Measurements from ENCODE around the gene MCTP2. TPM values are rescaled to one million over a fixed set of nuclear protein-coding genes. Genes with fewer than 3 reads are reported as not detected.

MCTP2 gene
- total and polyA plus RNA-seq, 2 donors: 6.7 to 9.3 TPM

- WGBS: 90% methylated on average over 3 of the region's 3 CpGs
- H3K9me3 ChIP-seq (ENCODE audit: control insufficient read depth in 2 of 2, insufficient read depth in 1 of 2, low read length in 1 of 2): no peaks in the 10 kb centered on the region
- H3K4me1 ChIP-seq (ENCODE audit: control insufficient read depth in 2 of 2, insufficient read depth in 2 of 2, low read length in 2 of 2): no peaks in the 10 kb centered on the region
- no peaks in the 10 kb centered on the region for H3K27me3 ChIP-seq (ENCODE audit: control insufficient read depth in 2 of 2, insufficient read depth in 1 of 2, low read length in 1 of 2)
- H3K36me3 ChIP-seq (ENCODE audit: control insufficient read depth in 2 of 2, insufficient read depth in 2 of 2, low read length in 1 of 2): no peaks in the 10 kb centered on the region
- no peak overlapping the region for H3K4me3 ChIP-seq (ENCODE audit: low read length in 2 of 2)
- DNase-seq (ENCODE audit: low read depth in 6 of 9, low spot score in 9 of 9): no peak
- H3K27ac ChIP-seq (ENCODE audit: low read depth in 1 of 2, low read length in 1 of 2): no peak overlapping the region
Measured at GRCh38 chr15:94397337-94397736, 166.0 kb downstream of the MCTP2 start.

DNA sequence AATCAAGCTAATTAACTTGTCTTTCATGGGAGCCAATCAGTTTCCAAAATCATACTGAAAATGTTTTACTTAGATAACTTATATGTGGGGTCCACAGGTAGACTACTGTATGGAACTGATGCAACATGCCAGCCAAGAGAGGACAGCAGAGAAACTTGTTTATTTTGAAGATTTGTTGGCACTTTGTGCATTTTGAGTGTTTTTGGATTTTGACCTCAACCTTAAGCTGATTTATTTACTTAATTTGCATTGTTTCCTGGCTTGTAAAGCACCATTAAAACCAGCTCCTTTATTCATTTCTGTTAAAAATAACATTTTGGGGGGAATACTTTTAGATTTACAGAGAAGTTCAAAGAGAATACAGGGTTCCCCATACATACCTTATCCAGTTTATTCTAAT is 166.6 kb downstream of the MCTP2 start:
- H3K27ac ChIP-seq (ENCODE audit: low read depth in 1 of 2, low read length in 1 of 2): no peak overlapping the region
- DNase-seq (ENCODE audit: low read depth in 6 of 9, low spot score in 9 of 9): no peak
- no peak overlapping the region for H3K4me3 ChIP-seq (ENCODE audit: low read length in 2 of 2)
- no peaks in the 10 kb centered on the region for H3K9me3 ChIP-seq (ENCODE audit: control insufficient read depth in 2 of 2, insufficient read depth in 1 of 2, low read length in 1 of 2)
- no peaks in the 10 kb centered on the region for H3K4me1 ChIP-seq (ENCODE audit: control insufficient read depth in 2 of 2, insufficient read depth in 2 of 2, low read length in 2 of 2)
- H3K36me3 ChIP-seq (ENCODE audit: control insufficient read depth in 2 of 2, insufficient read depth in 2 of 2, low read length in 1 of 2): no peaks in the 10 kb centered on the region
- no peaks in the 10 kb centered on the region for H3K27me3 ChIP-seq (ENCODE audit: control insufficient read depth in 2 of 2, insufficient read depth in 1 of 2, low read length in 1 of 2)

GRCh38 chr15:94400526-94401298 is 169.4 kb downstream of the MCTP2 start:
- H3K4me1 ChIP-seq (ENCODE audit: control insufficient read depth in 2 of 2, insufficient read depth in 2 of 2, low read length in 2 of 2): no peaks in the 10 kb centered on the region
- no peak overlapping the region for H3K4me3 ChIP-seq (ENCODE audit: low read length in 2 of 2)
- H3K27ac ChIP-seq (ENCODE audit: low read depth in 1 of 2, low read length in 1 of 2): no peak overlapping the region
- no peak for DNase-seq (ENCODE audit: low read depth in 6 of 9, low spot score in 9 of 9)
- no peaks in the 10 kb centered on the region for H3K9me3 ChIP-seq (ENCODE audit: control insufficient read depth in 2 of 2, insufficient read depth in 1 of 2, low read length in 1 of 2)
- 94% methylated on average over 10 of the region's 10 CpGs for WGBS
- H3K27me3 ChIP-seq (ENCODE audit: control insufficient read depth in 2 of 2, insufficient read depth in 1 of 2, low read length in 1 of 2): no peaks in the 10 kb centered on the region
- H3K36me3 ChIP-seq (ENCODE audit: control insufficient read depth in 2 of 2, insufficient read depth in 2 of 2, low read length in 1 of 2): no peaks in the 10 kb centered on the region

- Histone ChIP-seq H3K27me3 (ENCODE audit: control insufficient read depth in 2 of 2, insufficient read depth in 1 of 2, low read length in 1 of 2) (no peaks in the 10 kb centered on the region), H3K4me1 (ENCODE audit: control insufficient read depth in 2 of 2, insufficient read depth in 2 of 2, low read length in 2 of 2) (no peaks in the 10 kb centered on the region), H3K27ac (ENCODE audit: low read depth in 1 of 2, low read length in 1 of 2) (no peak overlapping the region), H3K9me3 (ENCODE audit: control insufficient read depth in 2 of 2, insufficient read depth in 1 of 2, low read length in 1 of 2) (no peaks in the 10 kb centered on the region), H3K36me3 (ENCODE audit: control insufficient read depth in 2 of 2, insufficient read depth in 2 of 2, low read length in 1 of 2) (no peaks in the 10 kb centered on the region), H3K4me3 (ENCODE audit: low read length in 2 of 2) (no peak overlapping the region)
- peak in 1 of 9 donors; percentile 16 for DNase-seq (ENCODE audit: low read depth in 6 of 9, low spot score in 9 of 9)
- 68% methylated on average over 4 of the region's 4 CpGs for WGBS
Measured at GRCh38 chr15:94403331-94403730, 172.0 kb downstream of the MCTP2 start.

- 84% methylated on average over 9 of the region's 9 CpGs for WGBS
- Histone ChIP-seq H3K4me1 (ENCODE audit: control insufficient read depth in 2 of 2, insufficient read depth in 2 of 2, low read length in 2 of 2) (no peaks in the 10 kb centered on the region), H3K27me3 (ENCODE audit: control insufficient read depth in 2 of 2, insufficient read depth in 1 of 2, low read length in 1 of 2) (no peaks in the 10 kb centered on the region), H3K9me3 (ENCODE audit: control insufficient read depth in 2 of 2, insufficient read depth in 1 of 2, low read length in 1 of 2) (no peaks in the 10 kb centered on the region), H3K36me3 (ENCODE audit: control insufficient read depth in 2 of 2, insufficient read depth in 2 of 2, low read length in 1 of 2) (no peaks in the 10 kb centered on the region), H3K27ac (ENCODE audit: low read depth in 1 of 2, low read length in 1 of 2) (no peak overlapping the region), H3K4me3 (ENCODE audit: low read length in 2 of 2) (no peak overlapping the region)
- DNase-seq (ENCODE audit: low read depth in 6 of 9, low spot score in 9 of 9): no peak
Measured at GRCh38 chr15:94404733-94405283, 173.4 kb downstream of the MCTP2 start.

GRCh38 chr15:94411285-94411684 is 179.9 kb downstream of the MCTP2 start:
- Histone ChIP-seq H3K9me3 (ENCODE audit: control insufficient read depth in 2 of 2, insufficient read depth in 1 of 2, low read length in 1 of 2) (no peaks in the 10 kb centered on the region), H3K4me1 (ENCODE audit: control insufficient read depth in 2 of 2, insufficient read depth in 2 of 2, low read length in 2 of 2) (no peaks in the 10 kb centered on the region), H3K36me3 (ENCODE audit: control insufficient read depth in 2 of 2, insufficient read depth in 2 of 2, low read length in 1 of 2) (no peaks in the 10 kb centered on the region), H3K27ac (ENCODE audit: low read depth in 1 of 2, low read length in 1 of 2) (no peak overlapping the region), H3K4me3 (ENCODE audit: low read length in 2 of 2) (no peak overlapping the region), H3K27me3 (ENCODE audit: control insufficient read depth in 2 of 2, insufficient read depth in 1 of 2, low read length in 1 of 2) (no peaks in the 10 kb centered on the region)
- 80% methylated on average over 5 of the region's 5 CpGs for WGBS
- no peak for DNase-seq (ENCODE audit: low read depth in 6 of 9, low spot score in 9 of 9)

DNA sequence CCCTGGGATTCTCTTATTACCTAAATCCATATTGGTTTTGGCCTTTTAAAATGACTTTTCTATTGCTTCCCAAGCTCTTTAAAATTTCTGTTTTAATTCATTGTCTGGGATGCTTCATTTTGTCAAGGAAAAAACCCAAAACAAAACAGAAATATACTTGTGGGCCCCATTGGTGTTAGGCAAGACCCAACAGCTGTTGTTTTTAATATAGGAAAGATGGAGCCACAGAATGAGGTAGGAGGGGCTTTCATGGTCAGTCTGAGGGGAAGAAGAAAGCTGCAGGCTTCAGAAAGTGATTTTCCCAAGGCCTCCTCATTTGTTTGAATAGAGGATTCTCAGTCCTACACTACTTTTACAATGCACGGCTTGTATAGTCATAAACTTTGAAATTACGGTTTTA is 180.5 kb downstream of the MCTP2 start:
- DNase-seq (ENCODE audit: low read depth in 6 of 9, low spot score in 9 of 9): no peak
- H3K27me3 ChIP-seq (ENCODE audit: control insufficient read depth in 2 of 2, insufficient read depth in 1 of 2, low read length in 1 of 2): no peaks in the 10 kb centered on the region
- H3K4me1 ChIP-seq (ENCODE audit: control insufficient read depth in 2 of 2, insufficient read depth in 2 of 2, low read length in 2 of 2): no peaks in the 10 kb centered on the region
- WGBS: 97% methylated on average over 2 of the region's 2 CpGs
- no peak overlapping the region for H3K4me3 ChIP-seq (ENCODE audit: low read length in 2 of 2)
- H3K9me3 ChIP-seq (ENCODE audit: control insufficient read depth in 2 of 2, insufficient read depth in 1 of 2, low read length in 1 of 2): no peaks in the 10 kb centered on the region
- no peak overlapping the region for H3K27ac ChIP-seq (ENCODE audit: low read depth in 1 of 2, low read length in 1 of 2)
- no peaks in the 10 kb centered on the region for H3K36me3 ChIP-seq (ENCODE audit: control insufficient read depth in 2 of 2, insufficient read depth in 2 of 2, low read length in 1 of 2)

DNA sequence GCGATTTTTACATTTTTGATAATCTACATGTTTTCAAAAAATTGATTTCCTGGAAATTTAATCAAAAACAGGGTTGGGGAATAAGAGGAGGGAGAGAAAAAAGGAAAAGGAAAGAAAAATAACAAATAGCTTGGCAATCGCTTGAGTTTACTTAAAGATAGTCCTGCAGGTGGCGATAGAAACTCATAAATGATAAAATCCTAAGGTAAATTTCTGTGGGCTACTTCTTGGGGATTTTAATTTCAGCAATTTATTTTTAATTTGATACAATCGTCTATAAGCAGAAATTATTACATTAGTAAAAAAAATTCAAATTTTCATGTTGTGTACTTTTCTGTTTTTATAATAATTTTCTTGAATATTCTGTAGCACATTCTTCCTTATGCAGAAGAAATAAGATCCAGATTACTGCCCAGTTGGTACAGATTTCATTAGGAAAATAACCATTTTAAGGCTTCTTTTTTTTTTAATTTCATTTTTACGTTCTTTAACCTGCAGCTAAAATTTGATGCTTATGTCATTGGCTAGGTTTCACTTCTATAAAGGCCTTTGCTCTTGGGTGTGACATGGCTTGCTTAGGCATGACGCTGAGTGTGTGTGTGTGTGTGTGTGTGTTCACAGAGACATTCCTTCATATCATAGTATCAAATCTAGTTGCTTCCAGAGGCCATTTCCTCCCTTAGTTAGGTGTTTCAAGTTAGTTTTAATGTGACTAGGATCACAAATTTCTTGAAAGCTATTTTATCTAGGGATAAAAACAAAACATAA is 181.8 kb downstream of the MCTP2 start:
- Histone ChIP-seq H3K27me3 (ENCODE audit: control insufficient read depth in 2 of 2, insufficient read depth in 1 of 2, low read length in 1 of 2) (no peaks in the 10 kb centered on the region), H3K4me3 (ENCODE audit: low read length in 2 of 2) (no peak overlapping the region)
- WGBS: 76% methylated on average over 6 of the region's 6 CpGs

GRCh38 chr15:94414916-94415315 is 183.6 kb downstream of the MCTP2 start:
- 96% methylated on average over 2 of the region's 2 CpGs for WGBS
- Histone ChIP-seq H3K4me1 (ENCODE audit: control insufficient read depth in 2 of 2, insufficient read depth in 2 of 2, low read length in 2 of 2) (no peaks in the 10 kb centered on the region), H3K27me3 (ENCODE audit: control insufficient read depth in 2 of 2, insufficient read depth in 1 of 2, low read length in 1 of 2) (no peaks in the 10 kb centered on the region), H3K4me3 (ENCODE audit: low read length in 2 of 2) (no peak overlapping the region), H3K9me3 (ENCODE audit: control insufficient read depth in 2 of 2, insufficient read depth in 1 of 2, low read length in 1 of 2) (no peaks in the 10 kb centered on the region), H3K36me3 (ENCODE audit: control insufficient read depth in 2 of 2, insufficient read depth in 2 of 2, low read length in 1 of 2) (no peaks in the 10 kb centered on the region), H3K27ac (ENCODE audit: low read depth in 1 of 2, low read length in 1 of 2) (no peak overlapping the region)
- DNase-seq (ENCODE audit: low read depth in 6 of 9, low spot score in 9 of 9): no peak

More for the DNA sequence above, 181.8 kb downstream of the MCTP2 start:
- Histone ChIP-seq H3K4me1 (ENCODE audit: control insufficient read depth in 2 of 2, insufficient read depth in 2 of 2, low read length in 2 of 2) (no peaks in the 10 kb centered on the region), H3K9me3 (ENCODE audit: control insufficient read depth in 2 of 2, insufficient read depth in 1 of 2, low read length in 1 of 2) (no peaks in the 10 kb centered on the region), H3K27ac (ENCODE audit: low read depth in 1 of 2, low read length in 1 of 2) (no peak overlapping the region), H3K36me3 (ENCODE audit: control insufficient read depth in 2 of 2, insufficient read depth in 2 of 2, low read length in 1 of 2) (no peaks in the 10 kb centered on the region)
- peak in 3 of 9 donors; percentile 3 to 27 (median 12) for DNase-seq (ENCODE audit: low read depth in 6 of 9, low spot score in 9 of 9)
